ENCODE data around the gene AP3S2. TPM values are rescaled to one million over a fixed set of nuclear protein-coding genes. Genes with fewer than 3 reads are reported as not detected.

AP3S2 gene
- total RNA-seq, 4 donors from 2014 or later, result 37.3 to 73.8 (median 56.2) TPM

- no peak for TF ChIP-seq CTCF (IDR thresholded peaks at IDR 0.05)
- no peak for ATAC-seq (ENCODE audit: low FRiP score)
- DNase-seq (ENCODE audit: low spot score), result no peak
Observed at GRCh38 chr15:89822611-89822950, 71.2 kb downstream of the AP3S2 start.

GRCh38 chr15:89822026-89822425 is 71.8 kb downstream of the AP3S2 start:
- TF ChIP-seq CTCF (IDR thresholded peaks at IDR 0.05), result no peak
- DNase-seq (ENCODE audit: low spot score) (no peak), ATAC-seq (ENCODE audit: low FRiP score) (no peak)

- TF ChIP-seq CTCF (IDR thresholded peaks at IDR 0.05), result no peak
- ATAC-seq (ENCODE audit: low FRiP score) (peak; percentile 26), DNase-seq (ENCODE audit: low spot score) (no peak)
Observed at GRCh38 chr15:89820666-89821611, 72.9 kb downstream of the AP3S2 start.

DNA sequence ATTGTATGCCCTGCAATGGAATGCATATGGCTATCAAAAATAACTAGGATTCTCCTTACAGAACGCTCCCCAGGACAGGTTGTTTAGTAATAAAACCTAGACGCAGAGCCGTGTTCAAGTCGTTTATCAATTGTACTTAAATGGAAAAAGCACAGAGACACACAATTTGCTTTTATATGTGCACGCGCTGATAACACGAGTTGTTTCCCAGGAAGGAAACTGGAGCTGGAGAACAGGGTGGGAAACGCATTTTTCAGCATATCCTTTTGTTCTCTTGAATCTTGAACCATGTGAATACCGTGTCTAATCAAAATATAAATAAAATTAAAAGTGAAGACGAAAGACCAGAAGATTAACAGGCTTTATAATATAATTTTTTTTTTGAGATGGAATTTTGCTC is 75.5 kb downstream of the AP3S2 start:
- no peak for ATAC-seq (ENCODE audit: low FRiP score)
- no peak for DNase-seq (ENCODE audit: low spot score)
- TF ChIP-seq CTCF (IDR thresholded peaks at IDR 0.05), result no peak

DNA sequence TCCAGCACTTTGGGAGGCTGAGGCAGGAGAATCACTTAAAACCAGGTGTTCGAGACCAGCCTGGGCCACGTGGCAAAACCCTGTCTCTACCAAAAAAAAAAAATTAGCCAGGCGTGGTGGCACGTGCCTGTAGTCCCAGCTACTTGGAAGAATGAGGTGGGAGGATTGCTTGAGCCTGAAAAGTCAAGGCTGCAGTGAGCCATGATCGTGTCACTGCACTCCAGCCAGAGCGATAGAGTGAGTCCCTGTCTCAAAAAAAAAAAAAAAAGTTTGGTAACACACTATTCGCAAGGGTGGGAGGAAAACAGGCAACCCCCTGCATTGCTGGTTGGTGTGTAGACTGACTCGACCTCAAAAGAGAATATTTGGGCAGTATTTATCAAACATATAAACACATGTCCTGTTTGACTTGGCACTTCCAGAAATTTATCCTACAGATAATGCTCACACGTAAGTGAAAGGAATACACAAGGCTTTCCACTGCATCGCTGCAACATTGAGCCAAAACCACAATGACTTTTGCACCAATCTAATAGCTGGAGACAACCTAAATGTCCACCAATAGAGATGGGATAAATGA is 76.0 kb downstream of the AP3S2 start:
- DNase-seq (ENCODE audit: low spot score) (no peak), ATAC-seq (ENCODE audit: low FRiP score) (no peak)
- no peak for TF ChIP-seq CTCF (IDR thresholded peaks at IDR 0.05)

GRCh38 chr15:89815769-89816168 is 78.0 kb downstream of the AP3S2 start:
- ATAC-seq (ENCODE audit: low FRiP score), result no peak
- TF ChIP-seq CTCF (IDR thresholded peaks at IDR 0.05), result no peak
- DNase-seq (ENCODE audit: low spot score), result no peak

Data from omental fat pad (tissue), 4 donors.